HUES48 (cell line): ENCODE measurements around the gene SIGLEC8.
A peak's percentile ranks its signal among the peaks of the same experiment; 100 is the strongest.
"Not testable (repeated sequence)": the region's sequence is repeated elsewhere in the genome, so short reads cannot be mapped to it uniquely, and the experiment has no call there.

Source experiments
- H3K27ac ChIP-seq: one replicate; pipeline ENCODE4 v1.7.0; 2013; ENCODE audit warnings: low read depth, low read length, inconsistent platforms
- H3K27me3 ChIP-seq: 2 replicates; pipeline ENCODE4 v1.6.1; 2013; ENCODE audit warnings: mild to moderate bottlenecking, low read length; ENCODE audit not compliant: control insufficient read depth, insufficient read depth
- H3K36me3 ChIP-seq: 2 replicates; pipeline ENCODE4 v1.6.1; 2013; ENCODE audit warnings: low read length; ENCODE audit not compliant: control insufficient read depth, insufficient read depth
- H3K4me1 ChIP-seq: 2 replicates; pipeline ENCODE4 v1.6.1; 2013; ENCODE audit warnings: mild to moderate bottlenecking, low read length; ENCODE audit not compliant: control insufficient read depth, insufficient read depth
- H3K4me3 ChIP-seq: 2 replicates; pipeline ENCODE4 v1.5.1; 2013; ENCODE audit warnings: mild to moderate bottlenecking, low read depth, low read length
- H3K9ac ChIP-seq: 2 replicates; pipeline ENCODE4 v1.6.1; 2013; ENCODE audit warnings: mild to moderate bottlenecking, low read depth, low read length, moderate library complexity
- H3K9me3 ChIP-seq: 2 replicates; pipeline ENCODE4 v1.6.1; 2013; ENCODE audit warnings: low read length; ENCODE audit not compliant: control insufficient read depth, insufficient read depth

Gene SIGLEC8

GRCh38 chr19:51472607-51473006 lies 14.4 kb upstream of the SIGLEC8 start:
- Histone ChIP-seq H3K4me1 (no peaks in the 10 kb centered on the region), H3K9ac (no peak overlapping the region), H3K27ac (no peak overlapping the region), H3K36me3 (no peaks in the 10 kb centered on the region), H3K9me3 (peaks cover 8% of the 10 kb centered on the region; the same call in 1 of the 2 replicates), H3K4me3 (no peak overlapping the region), H3K27me3 (no peaks in the 10 kb centered on the region)

GRCh38 chr19:51471527-51471926 lies 13.3 kb upstream of the SIGLEC8 start:
- Histone ChIP-seq H3K9ac (no peak overlapping the region), H3K4me3 (no peak overlapping the region), H3K4me1 (no peaks in the 10 kb centered on the region), H3K9me3 (peaks cover 8% of the 10 kb centered on the region; the same call in 1 of the 2 replicates), H3K36me3 (no peaks in the 10 kb centered on the region), H3K27ac (no peak overlapping the region), H3K27me3 (peaks cover 3% of the 10 kb centered on the region)

GRCh38 chr19:51470966-51471365 lies 12.7 kb upstream of the SIGLEC8 start:
- Histone ChIP-seq H3K36me3 (no peaks in the 10 kb centered on the region), H3K4me1 (no peaks in the 10 kb centered on the region), H3K27me3 (peaks cover 7% of the 10 kb centered on the region), H3K27ac (no peak overlapping the region), H3K4me3 (no peak overlapping the region), H3K9me3 (peaks cover 4% of the 10 kb centered on the region; the same call in 1 of the 2 replicates), H3K9ac (no peak overlapping the region)

GRCh38 chr19:51469629-51470028 lies 11.4 kb upstream of the SIGLEC8 start:
- H3K27me3 ChIP-seq = peaks cover 13% of the 10 kb centered on the region
- no peaks in the 10 kb centered on the region for H3K36me3 ChIP-seq
- H3K9ac ChIP-seq = no peak overlapping the region
- H3K4me3 ChIP-seq = no peak overlapping the region
- H3K4me1 ChIP-seq = no peaks in the 10 kb centered on the region
- 0 out of 2 replicates have a peak, but pooled peaks cover 4% of the 10 kb centered on the region for H3K9me3 ChIP-seq
- no peak overlapping the region for H3K27ac ChIP-seq

DNA sequence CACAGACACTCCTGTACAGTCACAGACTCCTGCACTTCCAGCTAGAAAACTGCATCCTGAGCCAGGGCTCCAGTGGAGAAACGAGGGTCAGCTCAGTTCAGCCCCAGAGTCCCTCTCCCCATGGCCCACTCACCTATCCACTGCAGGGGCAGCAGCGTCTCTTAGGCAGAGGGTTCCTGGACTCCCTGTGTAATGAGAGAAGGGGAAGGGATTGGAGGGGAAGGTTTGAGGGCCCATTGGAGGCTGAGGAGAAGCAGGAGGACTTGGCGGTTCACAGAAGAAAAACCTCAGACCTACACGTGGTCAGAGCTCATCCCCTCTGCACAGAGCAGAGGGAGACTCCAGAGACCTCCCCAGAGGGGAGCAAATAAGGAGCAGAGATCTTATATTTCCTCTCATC lies 10.9 kb upstream of the SIGLEC8 start:
- no peak overlapping the region for H3K4me3 ChIP-seq
- no peaks in the 10 kb centered on the region for H3K4me1 ChIP-seq
- H3K9ac ChIP-seq = no peak overlapping the region
- peaks cover 16% of the 10 kb centered on the region for H3K27me3 ChIP-seq
- H3K9me3 ChIP-seq = 0 out of 2 replicates have a peak, but pooled peaks cover 4% of the 10 kb centered on the region
- H3K36me3 ChIP-seq = no peaks in the 10 kb centered on the region
- no peak overlapping the region for H3K27ac ChIP-seq

- Histone ChIP-seq H3K27me3 (peaks cover 16% of the 10 kb centered on the region), H3K4me3 (no peak overlapping the region), H3K9me3 (0 out of 2 replicates have a peak, but pooled peaks cover under 1% of the 10 kb centered on the region), H3K27ac (no peak overlapping the region), H3K4me1 (no peaks in the 10 kb centered on the region), H3K9ac (no peak overlapping the region), H3K36me3 (no peaks in the 10 kb centered on the region)
Measured at GRCh38 chr19:51468545-51468920, 10.3 kb upstream of the SIGLEC8 start.

GRCh38 chr19:51467864-51468544 lies 9.8 kb upstream of the SIGLEC8 start:
- no peaks in the 10 kb centered on the region for H3K4me1 ChIP-seq
- no peaks in the 10 kb centered on the region for H3K36me3 ChIP-seq
- H3K27me3 ChIP-seq = peaks cover 16% of the 10 kb centered on the region
- H3K4me3 ChIP-seq = no peak overlapping the region
- no peak overlapping the region for H3K27ac ChIP-seq
- no peaks in the 10 kb centered on the region for H3K9me3 ChIP-seq
- H3K9ac ChIP-seq = no peak overlapping the region

- no peaks in the 10 kb centered on the region for H3K4me1 ChIP-seq
- H3K36me3 ChIP-seq = no peaks in the 10 kb centered on the region
- H3K9ac ChIP-seq = no peak overlapping the region
- H3K27ac ChIP-seq = no peak overlapping the region
- no peaks in the 10 kb centered on the region for H3K9me3 ChIP-seq
- H3K4me3 ChIP-seq = no peak overlapping the region
- peaks cover 16% of the 10 kb centered on the region for H3K27me3 ChIP-seq
Measured at GRCh38 chr19:51466723-51467122, 8.5 kb upstream of the SIGLEC8 start.

DNA sequence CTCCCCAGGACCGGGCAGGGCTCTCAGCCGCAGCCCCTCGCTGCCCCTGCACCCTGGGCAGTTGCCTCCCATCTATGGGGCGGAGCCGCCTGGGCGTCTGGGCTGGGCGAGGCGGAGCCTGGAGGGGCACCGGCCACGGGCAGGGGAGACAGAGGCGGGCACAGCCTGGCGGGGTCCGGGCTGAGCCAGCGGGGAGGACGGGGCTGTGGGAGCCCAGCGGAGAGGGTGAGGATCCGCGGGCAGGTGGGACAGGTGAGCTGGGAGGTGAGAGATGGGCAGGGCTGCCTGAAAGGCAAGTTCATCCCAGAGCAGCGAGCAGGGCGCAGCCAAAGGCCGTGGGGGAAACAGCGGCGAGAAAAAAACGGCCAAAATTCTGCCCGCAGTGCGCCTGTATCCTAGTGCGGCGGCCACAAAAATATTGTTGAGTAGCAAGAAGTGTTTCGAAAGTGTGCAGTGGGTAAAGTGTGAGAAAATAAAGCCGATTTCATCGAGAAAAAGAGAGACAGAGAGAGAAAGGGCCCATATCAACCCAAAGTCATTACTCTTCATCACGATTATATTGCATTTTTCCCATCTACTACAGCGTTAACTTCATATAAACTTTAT lies 5.8 kb upstream of the SIGLEC8 start:
- H3K36me3 ChIP-seq, H3K9ac ChIP-seq, H3K9me3 ChIP-seq, H3K4me1 ChIP-seq, H3K27ac ChIP-seq: not testable (repeated sequence)
- Histone ChIP-seq H3K4me3 (peak overlapping the region; percentile 35; the same call in 1 of the 2 replicates), H3K27me3 (peaks cover 16% of the 10 kb centered on the region)

DNA sequence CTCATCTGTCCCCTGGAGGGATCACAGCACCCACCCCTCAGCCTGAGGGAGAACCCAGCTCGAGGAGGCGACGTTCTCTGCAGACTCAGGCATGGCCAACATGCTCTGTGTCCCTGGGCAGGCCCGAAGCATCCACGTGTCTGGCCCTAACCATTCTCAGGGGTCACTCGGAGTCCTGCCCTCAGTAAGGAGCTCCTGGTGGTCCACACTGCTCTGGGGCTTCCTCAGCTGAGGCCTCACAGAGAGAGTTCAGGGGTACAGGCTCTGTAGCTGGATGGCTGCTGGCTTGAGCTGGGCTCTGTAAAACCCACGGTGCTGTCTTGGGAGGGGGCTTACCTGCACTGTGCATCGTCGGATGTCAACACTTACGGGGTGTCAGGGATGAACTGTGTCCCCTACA lies 4.4 kb upstream of the SIGLEC8 start:
- Histone ChIP-seq H3K36me3 (no peaks in the 10 kb centered on the region), H3K9ac (no peak overlapping the region), H3K4me3 (no peak overlapping the region), H3K9me3 (no peaks in the 10 kb centered on the region; the same call in 1 of the 2 replicates), H3K27ac (no peak overlapping the region), H3K27me3 (peaks cover 16% of the 10 kb centered on the region), H3K4me1 (peaks cover 3% of the 10 kb centered on the region; the same call in 1 of the 2 replicates)

GRCh38 chr19:51462276-51462675 lies 4.0 kb upstream of the SIGLEC8 start:
- Histone ChIP-seq H3K27me3 (peaks cover 16% of the 10 kb centered on the region), H3K27ac (no peak overlapping the region), H3K9ac (no peak overlapping the region), H3K9me3 (no peaks in the 10 kb centered on the region; the same call in 1 of the 2 replicates), H3K36me3 (no peaks in the 10 kb centered on the region), H3K4me1 (peaks cover 3% of the 10 kb centered on the region; the same call in 1 of the 2 replicates), H3K4me3 (no peak overlapping the region)
